ENCODE results near the gene CTDSPL.
"Not testable (repeated sequence)": the region's sequence is repeated elsewhere in the genome, so short reads cannot be mapped to it uniquely, and the experiment has no call there.

Gene CTDSPL

DNA sequence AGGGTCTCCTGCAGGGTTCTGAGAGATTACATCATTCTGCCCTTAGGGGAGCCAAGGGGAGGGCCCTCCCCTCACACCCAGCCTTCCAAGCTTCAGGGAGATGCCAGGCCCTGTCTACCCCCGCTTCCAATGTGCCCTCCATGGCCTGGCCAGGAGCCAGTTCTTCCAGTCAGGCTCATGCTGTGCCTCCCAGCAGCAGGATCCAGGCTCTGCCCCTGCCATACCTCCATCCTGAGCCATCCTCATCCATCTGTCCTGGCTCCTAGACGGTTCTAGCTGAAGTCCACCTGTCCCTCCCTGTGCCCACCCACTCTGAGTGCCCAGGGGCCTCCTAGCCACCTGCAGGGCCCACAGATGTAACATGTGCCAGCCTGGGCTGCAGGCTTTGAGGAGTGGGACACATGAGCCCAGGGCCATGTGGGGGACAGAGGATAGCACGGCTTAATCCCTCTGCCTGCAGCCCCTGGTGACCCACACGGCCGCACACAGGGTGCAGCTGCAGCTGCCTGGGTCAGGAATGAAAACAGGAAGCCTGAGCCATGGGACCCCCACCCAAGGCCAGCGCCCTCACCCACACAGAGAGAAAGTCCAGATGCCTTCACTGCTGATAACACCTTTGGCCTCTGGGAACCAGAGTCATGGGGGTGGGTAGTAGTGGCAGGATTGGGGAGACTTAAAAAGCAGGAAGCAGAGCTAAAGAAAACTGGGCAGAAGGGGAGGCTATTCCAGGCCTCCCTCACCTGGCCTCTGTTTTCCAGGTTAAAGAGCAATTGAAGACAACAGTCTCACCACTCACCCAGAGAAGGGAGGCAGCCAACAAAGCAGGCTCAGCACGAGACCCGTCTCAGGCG, 156.0 kb downstream of the CTDSPL start:
- DNase-seq (ENCODE audit: low read depth in 2 of 2), result no peak

DNA sequence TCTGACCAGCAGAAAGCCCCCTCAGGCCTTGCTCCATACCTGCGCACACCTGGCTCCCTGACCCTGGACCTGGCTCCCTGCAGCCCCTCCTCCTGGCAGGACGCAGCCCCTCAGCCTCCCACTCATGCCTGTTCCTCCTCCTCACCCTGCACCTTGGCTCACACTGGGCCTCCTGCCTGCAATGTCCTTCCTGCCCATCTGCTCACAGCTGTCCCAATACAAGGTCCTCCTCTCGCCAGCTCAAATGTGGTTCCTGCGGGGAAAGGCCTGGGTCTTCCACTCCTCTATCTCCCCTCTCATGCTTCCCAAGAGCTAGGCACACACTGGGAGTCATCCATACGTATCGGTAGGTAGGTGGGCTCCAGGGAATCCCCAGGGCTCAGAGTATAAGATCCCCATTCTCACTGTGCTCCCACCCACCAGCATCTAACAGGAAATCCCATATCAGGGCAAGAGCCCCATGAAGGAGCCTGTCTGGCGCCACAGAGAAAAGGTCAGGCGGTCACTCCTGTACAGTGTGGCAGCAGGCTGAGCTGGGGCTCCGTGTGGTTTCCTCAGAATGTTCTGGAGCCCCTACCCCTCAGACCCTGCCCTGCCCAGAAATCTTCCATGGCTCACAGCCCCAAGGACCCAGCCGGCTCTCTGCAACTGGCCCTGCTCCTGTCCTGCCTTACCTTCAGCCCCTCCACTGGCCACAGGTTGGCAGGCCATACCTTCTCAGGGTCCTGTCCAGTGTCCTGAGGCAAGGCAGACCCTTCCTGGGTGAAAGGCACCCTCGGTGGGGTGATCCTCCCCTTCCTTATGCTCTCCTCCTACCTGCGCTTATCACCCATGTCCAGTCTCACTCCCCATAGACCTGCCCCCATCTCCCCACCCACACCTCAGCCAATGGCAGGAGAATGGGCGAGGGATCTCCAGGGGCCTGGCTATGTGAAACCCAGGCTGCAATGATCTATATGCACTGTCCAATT, 156.9 kb downstream of the CTDSPL start:
- no peak for DNase-seq (ENCODE audit: low read depth in 2 of 2)

DNA sequence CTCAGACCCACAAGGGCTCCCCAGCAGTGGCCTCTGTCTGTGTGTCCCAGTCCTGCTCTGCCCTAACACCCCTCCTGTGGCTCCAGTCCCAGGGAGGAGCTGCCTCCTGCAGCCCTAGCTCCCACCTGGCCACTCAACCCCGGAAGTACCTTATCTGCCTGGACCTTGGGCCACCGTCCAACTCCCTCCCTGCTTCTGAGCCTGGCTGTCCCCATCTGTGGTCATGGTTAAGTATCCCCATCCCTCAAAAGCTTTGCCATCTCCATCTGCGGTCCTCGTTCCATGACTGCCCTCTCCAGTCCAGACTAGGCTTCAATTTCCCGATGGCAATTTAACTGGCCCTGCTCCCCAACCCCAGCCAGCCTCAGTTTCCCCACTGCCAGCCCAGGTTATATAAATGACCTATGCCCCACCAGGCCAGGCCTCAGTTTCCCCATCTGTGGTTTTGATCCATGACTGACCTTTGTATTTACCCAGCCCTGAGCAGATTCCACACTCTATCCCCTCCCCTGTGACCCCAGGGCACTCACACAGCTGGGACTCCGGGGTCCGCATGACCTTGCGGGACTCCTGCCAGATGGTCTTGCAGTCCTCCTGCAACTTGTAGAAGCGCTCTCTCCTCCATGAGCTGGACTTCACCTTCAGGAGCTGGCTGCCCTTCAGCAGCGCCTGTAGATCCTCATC, 158.1 kb downstream of the CTDSPL start:
- DNase-seq (ENCODE audit: low read depth in 2 of 2), result no peak

DNA sequence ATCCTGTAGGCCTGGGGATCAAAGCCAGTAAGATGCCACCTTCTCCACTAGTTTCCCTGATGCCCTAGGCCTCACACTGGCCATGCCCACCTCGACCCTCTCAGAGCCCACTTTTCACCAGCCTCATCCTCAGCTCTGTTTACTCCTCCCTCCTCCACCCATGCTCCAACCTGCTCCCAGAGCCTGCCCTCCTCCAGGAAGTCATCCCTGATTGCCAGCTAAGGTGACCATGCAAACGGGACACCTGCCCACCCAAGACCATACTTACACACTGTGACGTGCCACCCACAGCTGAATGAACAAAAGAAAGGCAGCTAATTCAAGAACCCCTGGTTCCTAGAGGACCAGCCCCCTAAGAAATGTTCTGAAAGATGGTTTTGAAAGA, 158.7 kb downstream of the CTDSPL start:
- no peak for DNase-seq (ENCODE audit: low read depth in 2 of 2)

DNA sequence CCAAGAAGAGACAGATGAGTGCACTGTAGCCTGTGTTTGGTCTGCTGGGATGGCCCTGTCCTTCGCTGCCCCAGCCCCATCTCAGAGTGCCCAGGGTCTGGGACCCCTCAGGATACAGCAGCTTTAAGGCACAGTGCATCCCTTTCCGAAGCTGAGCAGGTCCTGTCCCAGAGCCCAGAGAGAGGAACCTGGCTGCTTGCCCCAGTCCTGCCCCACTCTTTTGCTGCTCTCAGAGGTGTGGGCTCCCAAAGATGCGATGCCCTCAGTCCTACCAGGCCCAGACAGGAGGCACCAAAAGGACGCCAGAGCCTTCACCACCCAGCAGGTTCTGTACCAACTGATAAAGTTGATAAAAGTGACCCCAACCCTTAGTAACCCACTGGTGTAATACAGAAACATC, 159.5 kb downstream of the CTDSPL start:
- no peak for DNase-seq (ENCODE audit: low read depth in 2 of 2)

DNA sequence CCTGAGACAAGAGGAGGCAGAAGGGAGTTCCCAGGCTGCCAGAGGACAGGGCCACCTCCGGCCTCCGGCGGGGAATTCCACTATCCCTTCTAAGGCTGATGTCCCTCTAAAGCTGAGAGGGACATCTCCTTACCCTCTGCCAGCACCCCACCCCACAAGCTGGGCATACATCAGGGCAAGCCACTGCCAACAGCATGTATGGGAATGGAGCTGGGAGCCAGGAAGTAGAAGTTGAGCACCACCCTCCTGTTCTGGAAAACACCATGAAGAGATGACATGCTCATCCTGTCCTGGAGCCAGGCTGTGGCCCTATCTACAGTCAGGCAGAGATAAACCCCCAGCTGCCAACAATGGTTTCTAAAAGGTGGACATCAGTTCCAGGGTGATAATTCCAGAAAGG, 160.6 kb downstream of the CTDSPL start:
- no peak for DNase-seq (ENCODE audit: low read depth in 2 of 2)

DNA sequence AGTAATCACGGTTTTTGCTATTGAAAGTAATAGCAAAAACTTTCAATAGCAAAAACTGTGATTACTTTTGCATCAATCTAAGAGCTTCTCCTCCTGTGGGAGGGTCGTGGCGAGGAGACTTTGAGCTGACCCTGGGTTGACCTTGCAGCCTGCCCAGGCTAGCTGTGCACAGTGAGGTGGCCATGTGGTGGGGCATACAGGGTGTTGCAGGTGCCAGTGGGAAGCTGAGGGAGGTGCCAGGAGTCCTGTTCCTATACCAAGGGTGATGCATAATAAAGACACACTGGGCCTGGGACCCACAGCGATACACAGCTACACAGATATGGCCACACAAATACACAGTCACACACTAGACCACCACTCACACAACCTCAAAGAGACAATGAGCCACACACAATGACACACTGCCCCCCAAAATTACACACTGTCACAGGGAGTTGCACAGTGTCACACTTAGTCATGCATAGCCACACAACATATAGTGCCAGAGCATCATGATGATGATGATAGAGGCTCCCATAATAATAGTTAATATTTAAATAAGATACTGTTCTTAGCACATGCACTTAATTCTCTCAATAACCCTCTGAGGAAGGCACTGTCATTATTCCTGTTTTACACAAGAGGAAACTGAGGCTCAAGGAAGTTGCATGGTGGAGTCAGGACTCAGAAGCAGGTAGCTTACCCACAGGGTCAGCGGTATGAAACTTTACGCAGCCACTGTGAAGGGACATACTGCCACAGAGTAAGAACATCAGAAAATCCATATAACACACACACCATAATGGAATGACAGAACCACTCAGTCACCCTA, 161.4 kb downstream of the CTDSPL start:
- no peak for DNase-seq (ENCODE audit: low read depth in 2 of 2)

DNA sequence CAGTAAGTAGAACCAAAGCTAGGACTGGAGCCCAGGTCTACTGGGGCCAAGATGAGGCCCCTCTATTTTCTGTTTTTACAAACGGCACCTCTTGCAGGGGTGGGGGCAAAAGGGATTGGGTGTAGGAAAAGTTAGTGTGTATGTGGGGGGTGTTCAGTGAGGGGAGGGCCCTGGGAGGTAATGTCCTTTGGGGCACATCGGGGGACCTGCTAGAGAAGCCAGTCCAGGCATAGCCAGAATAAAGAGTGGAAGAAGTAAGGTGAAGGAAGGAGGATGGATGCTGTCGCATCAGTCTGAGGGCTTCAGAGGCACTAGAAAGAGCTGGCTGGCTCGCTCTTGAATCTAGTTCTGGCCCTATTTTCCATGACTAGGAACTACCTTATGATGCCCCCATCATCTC, 165.2 kb downstream of the CTDSPL start:
- no peak for DNase-seq (ENCODE audit: low read depth in 2 of 2)

DNA sequence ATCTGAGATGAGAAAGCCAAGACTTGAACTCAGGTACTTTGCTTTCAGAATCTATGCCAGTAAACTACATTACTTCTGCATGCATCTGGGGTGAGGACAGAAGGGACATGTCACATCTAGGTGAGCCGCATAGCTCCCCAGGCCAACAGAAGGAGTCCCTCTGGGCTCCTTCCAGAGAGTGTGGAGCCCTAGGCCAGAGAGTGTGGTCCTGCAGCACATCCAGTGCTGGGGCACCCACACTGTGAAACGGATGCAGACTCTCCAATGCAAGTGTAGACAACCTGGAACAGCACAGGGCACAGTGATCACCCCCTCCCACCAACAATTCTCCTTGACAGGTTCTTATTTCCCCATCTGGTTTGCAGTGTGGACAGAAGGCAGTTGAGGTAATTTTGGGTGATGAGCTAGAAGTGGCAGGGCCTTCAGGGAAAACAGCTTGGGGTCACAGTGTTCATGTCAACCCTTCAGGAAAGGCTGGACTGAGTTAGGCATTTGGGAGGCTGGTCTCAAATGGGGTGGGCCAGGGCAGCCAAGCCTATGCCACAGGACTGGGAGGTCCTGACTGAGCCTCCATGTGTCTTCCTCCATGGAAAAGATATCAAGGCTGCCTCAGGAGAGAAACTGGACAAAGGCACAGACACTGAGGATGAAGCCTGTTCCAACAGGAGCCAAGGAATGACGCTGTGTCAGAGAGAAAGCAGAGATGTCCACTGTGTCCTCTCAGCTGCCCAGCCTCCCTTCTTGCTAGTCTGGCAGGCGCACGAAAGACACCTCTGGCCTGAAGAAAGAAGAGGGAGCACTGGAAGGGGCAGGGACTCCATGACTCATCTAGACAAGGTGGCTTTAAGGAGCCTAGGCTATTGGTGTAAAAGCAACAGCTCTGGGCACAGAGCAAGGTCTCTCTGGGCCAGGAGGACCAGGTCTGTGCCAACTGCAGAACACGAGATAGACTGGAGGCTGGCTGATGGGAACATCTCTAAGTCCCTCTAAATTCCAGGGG, 166.1 kb downstream of the CTDSPL start:
- no peak for DNase-seq (ENCODE audit: low read depth in 2 of 2)

DNA sequence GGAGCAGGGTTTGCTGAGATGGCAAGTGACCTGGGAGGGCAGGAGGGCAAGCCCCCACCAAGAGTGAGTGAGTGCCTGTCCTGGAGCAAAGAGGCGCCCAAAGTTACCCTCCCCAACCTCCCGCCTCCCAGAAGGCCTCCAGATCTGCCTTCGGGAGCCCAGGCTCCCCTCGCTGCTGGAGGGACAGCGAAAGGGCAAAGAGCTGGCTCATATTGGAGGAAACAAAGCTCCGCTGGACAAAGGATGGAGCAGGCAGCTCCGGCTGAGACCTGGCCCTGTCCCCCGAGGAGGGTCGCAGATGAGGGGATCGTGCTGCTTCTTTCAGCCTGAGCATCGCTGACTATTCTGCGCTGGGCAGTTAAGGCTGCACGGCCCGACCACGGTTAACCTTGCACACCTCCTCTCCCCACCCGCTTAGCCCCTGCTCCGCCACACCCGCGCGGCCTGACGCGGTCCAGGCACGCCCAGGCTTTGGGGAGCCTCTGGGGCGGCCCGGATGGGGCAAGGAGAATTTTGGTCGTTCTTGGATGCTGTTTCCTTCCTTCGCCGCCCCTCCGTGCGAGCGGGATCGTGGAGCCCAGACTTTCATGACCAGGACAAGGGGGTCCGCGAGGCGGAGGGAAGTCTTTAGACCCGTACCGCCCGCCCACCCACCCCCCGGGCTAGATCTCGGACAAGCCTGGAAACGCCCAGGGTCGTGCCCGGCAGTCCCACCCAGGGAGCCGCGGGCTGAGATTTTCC, 167.1 kb downstream of the CTDSPL start:
- DNase-seq (ENCODE audit: low read depth in 2 of 2), result no peak

DNA sequence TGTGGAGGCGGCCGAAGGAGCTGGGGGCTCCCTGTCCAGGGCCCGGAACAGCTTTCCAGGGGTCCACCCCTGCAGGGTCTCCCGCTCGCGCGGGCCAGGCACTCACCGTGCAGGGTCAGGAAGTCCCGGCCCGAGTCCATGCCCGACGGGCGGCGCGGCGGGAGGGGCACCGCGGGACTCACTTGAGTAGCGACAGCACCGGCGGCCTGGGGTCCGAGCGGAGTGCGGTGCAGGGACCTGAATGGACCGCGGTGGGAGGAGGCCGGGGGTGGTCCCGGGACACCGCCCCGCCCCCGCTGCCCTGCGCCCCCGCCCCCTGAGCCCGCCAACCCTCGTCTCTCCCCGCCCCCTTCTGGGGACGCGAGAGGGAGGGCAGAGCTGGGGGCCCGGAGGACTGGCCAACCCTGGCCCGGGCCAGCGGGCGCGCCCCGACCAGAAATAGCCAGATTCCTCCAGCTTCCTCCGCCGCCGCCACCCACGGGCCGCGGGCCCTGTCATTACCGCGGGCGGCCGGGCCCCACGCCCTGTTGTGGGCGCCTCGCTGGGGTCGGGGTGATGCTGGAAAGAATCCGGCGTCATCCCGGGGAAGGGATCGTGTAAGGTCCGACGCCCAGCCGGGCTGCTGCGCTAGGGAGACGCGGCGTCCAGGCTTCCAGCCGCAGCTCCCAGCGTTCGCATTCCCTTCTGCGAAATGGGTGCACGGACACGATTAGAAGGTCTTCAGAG, 167.9 kb downstream of the CTDSPL start, which contains the start of gene PLCD1:
Gene PLCD1, minus strand, starts transcription at position 243 of the 726 bp plus-strand sequence. Its CDS starts 103 bp downstream, at position 140.
- DNase-seq (ENCODE audit: low read depth in 2 of 2), result no peak

DNA sequence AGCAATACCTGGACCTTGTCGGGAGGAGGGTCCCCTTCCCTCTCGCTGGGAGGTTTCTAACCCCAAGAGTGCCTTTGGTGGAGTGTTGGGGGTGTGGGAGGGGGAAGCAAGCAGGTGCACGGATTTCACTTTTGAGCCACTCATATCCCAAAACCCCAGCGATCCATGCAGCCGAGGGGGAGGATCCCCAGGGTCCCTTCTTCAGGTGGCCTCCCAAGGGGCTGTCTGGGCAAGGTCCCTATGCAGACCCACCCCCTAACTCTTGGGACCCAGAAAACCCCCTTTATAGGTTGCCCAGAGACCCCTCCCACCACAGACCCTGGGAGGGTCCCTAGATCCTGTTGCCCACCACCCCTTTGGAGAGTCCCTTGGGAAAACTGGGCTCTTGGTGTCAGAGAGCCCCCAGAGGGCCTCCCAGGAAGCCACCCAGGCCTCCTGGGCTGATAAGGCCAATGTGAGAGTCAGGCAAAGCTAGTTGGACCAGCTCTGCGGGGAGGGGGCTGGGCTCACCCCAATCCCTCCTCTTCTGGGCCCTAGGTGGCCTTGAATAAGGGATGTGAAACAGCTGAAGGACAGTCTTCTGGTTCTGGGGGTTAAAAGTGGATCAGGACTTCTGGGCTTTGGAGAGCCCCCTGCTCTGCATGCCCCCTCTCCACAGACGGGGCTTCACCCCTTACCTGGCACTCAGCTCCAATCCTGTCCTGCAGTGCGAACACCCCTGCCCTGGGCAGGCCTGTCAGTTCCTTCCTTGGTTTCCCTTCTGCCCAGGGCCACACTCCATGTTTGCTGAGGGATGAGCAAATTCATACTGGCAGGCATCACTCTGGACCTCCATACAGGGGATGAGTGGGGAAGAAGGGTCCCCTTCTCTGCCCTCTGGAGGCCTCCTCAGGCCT, 168.7 kb downstream of the CTDSPL start:
- DNase-seq (ENCODE audit: low read depth in 2 of 2), result no peak

DNA sequence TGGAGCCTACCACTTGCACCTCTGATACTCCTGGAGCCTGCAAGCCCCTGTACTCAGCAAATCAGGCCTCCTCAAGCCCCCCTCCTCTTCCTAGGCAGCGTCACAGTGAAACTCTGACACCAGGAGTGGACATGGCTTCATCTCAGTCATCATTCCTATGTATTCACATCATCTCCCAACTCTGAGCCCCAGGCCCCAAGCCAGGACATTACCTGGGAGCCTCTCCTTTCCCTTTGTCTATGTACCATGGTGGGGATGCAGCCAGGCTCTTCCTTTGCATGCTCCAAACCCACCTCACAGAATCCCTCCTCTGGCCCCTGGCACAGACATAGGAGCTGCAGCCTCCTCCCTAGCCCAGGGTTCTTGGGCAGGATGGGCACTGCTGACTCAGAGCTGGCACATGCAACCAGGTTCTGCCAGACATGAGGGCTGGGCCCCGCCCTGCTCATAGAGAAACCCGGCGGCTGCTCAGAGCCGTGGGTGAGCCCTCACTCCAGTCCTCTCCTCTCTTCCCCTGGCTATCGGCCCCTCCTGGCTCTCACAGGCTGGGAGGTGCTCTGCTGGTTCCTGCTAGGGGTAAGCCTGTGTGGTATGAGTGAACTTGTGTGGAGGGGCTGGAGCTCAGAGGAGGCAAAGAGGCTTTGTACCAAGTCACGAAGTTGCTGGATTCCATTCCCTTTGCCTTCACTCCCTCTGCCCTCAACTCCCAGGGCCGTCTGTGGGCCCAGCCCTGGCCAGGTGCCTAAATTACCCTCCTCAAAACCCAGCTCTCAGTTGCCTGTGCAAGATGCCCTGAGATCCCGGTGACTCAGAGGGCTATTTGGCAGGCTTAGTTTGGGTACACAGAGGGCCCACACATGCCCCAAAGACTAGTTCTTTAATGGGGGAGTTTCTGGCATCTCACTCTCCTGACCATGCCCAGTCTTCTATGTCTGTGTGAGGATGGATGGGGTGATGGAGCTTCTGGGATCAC, 169.6 kb downstream of the CTDSPL start:
- no peak for DNase-seq (ENCODE audit: low read depth in 2 of 2)

DNA sequence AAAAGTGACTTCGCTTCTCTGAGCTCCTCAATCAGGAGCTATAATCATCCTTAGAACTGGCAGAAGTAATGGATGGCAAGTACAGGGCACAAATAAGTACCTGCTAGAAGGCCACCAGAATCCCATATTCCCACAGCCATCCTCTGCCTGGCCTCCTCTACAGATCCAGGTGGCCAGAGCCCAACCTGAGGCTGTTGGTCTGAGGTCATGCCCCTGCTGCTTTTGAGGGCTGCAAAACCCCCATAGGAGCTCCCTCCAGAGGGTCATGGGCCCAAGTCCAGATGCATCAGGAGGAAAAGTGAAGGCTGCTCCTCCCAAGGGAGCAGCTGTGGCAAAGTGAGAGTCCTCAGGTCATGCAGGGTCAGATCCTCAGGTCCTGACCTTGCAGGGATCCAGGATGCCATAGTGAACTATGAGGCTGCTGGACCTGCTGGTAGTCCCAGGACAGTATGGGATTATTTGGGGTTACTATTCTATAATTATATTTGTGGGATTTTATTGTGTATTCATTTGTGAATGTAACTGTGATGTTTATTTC, 170.7 kb downstream of the CTDSPL start:
- DNase-seq (ENCODE audit: low read depth in 2 of 2), result no peak

DNA sequence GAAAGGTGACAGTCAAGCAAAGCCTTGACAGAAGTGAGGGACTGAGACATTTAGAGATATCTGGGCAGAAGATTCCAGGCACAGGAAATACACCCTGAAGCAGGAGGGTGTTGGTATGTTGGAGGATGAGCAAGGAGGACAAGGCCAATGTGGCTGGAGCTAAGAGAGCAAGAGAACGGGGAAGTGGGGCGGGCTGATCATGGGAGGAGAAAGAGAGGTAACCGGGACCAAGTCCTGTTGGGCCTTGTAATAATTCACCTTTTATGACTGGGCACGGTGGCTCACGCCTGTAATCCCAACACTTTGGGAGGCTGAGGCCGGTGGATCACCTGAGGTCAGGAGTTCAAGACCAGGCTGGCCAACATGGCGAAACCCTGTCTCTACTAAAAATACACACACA, 171.9 kb downstream of the CTDSPL start:
- not testable (repeated sequence) for DNase-seq (ENCODE audit: low read depth in 2 of 2)

All from stimulated activated CD4-positive, alpha-beta T cell treated with anti-CD3 and anti-CD28 coated beads, Interleukin-12 subunit alpha, Interleukin-12 subunit beta, amount 100 ng/mL, for 24 hours (primary cell).